Left renal pelvis (tissue), 4 donors: ENCODE measurements around the gene TRDN. TPM values are rescaled to one million over a fixed set of nuclear protein-coding genes. Genes with fewer than 3 reads are reported as not detected.
"Not testable (repeated sequence)": the region's sequence is repeated elsewhere in the genome, so short reads cannot be mapped to it uniquely, and the experiment has no call there.

ENCODE experiments used
- DNase-seq, 4 donors: peaks; one replicate each; pipeline ENCODE4 v3.0.0-alpha.2; 2013; ENCODE audit warnings: low read depth in 4 of 4, low spot score in 3 of 4
- polyA plus RNA-seq, 4 donors: library from polyadenylated mRNA; unstranded; fragments of 120-200 nt; gene quantifications; one replicate each; pipeline ENCODE4 v1.2.1, GENCODE V29; 2013; ENCODE audit not compliant: insufficient read length in 4 of 4

Gene TRDN
- polyA plus RNA-seq, 4 donors = 1.6 to 4.2 (median 2.2) TPM

DNA sequence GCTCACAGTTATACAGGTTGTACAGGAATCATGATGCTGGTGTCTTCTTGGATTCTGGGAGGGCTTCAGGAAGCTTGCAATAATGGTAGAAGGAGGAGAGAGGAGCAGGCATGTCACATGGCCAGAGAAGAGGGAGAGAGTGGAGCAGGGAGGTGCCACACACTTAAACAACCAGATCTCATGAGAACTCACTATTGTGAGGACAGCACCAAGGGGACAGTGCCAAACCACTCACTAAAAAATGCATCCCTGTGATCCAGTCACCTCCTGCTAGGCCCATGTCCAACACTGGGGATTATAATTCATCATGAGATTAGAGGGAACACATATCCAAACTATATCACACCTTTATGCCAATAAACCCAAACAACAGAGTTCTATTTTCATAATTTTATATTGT is 67.2 kb downstream of the TRDN start:
- no peak for DNase-seq

DNA sequence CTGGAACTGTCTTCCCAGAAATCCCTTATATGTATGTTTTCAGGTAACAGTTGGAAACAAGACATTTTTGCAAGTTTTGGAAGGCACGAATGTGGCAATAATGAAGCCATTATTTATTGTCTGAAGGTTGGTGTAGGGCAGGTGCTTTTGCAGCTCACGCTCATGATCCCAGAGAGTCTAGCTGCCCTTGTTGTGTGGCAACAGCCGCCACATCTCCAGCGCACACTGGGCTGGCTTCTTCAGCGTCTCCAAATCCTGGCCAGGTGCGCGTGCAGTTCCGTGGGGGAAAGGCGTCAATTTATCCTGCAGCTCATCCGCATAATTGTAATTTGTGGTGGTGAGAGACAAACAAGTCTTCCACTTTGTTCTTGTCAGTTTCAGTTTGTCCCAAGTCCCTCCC is 71.2 kb downstream of the TRDN start:
- DNase-seq = no peak

DNA sequence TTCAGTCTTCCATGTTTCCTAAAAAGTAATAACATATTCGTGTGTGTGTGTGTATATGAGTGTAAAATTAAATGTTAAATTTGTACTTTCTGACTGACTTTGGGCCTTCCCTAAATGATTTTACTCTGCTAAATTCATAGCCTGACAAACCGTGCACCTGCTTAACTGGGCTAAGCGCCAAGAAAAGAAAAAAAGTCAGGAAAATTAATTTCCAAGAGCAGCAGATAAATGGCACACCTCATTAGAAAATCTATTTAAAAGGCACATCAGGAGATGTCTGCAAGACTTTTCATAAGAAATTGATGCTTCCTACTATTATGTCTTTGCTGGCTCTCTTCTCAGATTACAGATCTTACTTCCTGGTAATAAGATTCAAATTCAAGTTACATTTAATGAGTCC is 72.4 kb downstream of the TRDN start:
- no peak for DNase-seq

DNA sequence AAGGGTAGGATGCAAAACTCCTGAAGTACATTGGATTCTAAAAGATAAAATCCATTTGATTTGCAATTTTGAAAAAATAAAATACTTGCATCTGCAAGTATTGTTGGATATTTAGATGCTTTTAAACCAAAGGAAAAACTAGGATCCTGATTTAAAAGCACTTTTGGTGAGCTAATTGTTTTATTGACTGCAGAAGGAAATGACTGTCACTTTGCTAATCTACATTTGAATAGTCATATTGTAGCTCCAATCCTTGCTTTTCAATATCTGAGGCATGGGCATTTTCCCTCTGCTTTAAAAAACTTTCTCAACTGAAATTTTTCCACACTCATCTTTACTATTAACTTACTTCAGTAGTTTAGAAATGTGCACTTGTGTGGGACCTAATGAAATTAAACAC is 74.1 kb downstream of the TRDN start:
- no peak for DNase-seq

DNA sequence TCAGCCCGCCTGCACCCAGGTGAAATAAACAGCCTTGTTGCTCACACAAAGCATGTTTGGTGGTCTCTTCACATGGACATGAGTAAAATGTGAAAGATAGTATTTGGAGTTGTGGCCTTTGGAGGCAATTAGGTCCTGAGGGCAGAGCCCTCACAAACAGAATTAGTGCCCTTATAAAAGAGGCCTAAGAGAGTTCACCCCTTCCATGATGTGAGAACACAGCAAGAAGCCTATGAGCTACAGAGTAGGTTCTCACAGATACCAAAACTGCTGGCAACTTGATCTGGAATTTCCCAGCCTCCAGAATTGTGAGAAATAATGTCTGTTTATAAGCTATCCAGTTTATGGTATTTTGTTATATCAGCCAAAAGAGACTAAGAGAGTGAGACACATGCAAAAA is 74.5 kb downstream of the TRDN start:
- no peak for DNase-seq

DNA sequence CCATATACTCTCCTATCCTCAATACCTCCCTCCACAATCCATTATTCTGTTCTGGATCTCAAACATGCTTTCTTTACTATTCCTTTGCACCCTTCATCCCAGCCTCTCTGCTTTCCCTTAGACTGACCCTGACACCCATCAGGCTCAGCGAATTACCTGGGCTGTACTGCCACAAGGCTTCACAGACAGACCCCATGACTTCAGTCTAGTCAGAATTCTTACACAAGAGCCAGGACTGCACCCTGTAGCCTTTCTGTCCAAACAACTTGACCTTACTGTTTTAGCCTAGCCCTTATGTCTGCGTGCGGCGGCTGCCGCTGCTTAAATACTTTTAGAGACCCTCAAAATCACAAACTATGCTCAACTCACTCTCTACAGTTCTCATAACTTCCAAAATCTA is 76.9 kb downstream of the TRDN start:
- not testable (repeated sequence) for DNase-seq

DNA sequence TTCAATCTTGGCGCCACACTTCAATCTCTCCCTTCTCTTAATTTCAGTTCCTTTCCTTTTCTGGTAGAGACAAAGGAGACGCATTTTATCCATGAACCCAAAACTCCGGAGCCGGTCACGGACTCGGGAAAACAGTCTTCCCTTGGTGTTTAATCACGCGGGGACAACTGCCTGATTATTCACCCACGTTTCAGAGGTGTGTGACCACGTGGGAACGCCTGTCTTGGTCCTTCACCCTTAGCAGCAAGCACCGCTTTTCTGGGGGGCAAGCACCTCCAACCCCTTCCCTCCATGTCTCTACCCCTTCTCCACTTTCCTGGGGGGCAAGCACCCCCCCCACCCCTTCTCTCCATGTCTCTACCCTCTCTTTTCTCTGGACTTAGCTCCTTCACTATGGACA is 79.3 kb downstream of the TRDN start:
- DNase-seq = not testable (repeated sequence)

DNA sequence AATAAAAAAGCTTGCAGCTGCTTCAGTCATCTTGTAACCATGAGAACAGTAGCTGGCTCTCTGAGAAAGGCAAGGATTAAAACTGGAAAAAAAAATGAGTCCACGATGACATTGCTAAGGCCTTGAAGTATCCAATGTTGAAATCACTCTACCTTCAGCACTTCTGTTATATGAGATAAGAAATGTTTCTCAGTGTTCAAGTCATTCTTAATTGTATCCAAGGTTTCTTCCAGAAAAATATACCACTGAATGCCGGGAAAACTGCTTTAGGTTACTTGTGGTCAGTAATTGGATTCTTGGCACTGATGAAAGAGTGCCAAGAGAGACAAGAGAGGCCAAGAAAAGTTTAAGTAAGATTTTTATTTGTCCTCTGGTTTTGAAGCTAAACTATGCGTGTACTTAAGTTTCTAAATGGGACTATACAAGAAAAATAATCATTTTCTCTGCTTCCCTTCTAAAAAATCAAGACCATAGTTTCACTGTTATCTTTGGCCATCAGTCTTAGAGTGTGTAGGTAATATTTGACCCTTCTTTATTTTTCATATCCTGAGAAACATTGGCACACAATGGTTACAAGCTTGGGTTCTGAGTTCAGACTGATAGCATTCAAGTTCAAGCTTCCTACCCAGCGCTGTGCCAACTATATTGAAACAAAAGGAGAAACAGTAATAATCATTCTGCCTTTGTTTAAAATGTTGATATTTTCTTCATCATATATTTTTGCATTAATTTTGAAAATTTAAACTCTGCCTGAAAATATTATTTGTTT is 84.6 kb downstream of the TRDN start:
- DNase-seq = no peak

DNA sequence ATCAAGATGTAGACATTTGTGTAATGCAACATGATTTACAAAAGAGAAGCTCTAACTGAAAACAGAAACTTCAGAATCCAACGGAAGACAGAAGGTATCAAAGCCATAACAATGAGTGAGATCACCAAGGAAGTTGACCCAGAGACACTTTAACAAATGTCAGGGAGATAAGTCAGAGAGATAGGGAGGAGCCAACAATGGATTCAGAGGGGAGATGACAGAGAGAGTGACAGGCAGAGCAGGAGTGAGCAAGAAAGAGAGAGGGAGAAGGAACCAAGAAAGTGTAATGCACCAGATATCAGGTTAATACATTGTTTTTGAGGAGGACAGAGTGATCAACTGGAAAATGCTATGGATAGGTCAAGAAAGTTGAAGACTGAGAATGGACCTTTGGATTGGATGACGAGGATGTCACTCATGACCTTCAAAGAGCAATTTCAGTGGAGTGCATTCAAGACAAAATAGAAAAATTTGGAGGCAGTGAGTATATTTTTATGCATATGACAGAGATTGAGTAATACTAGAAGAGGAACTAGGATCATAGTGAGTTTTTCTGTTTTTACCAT is 86.6 kb downstream of the TRDN start:
- DNase-seq = no peak

DNA sequence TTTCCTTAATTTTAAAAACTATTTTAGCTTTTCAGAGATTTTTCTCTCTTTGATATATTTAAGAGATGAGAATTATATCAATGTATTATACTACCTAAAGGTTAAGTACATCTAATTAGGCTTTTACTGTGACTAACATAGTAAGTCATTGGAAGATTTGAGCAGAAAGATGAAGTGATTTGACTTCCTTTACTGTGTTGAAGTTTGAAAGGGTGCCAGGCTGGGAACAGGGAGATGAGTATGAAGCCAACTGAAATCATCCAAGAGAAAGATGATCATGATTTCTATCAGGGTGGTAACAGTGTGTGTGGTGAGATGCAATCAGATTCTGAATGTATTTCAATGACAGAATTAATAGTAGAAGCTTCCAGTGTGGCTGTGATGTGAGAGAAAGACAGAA is 87.3 kb downstream of the TRDN start:
- no peak for DNase-seq

DNA sequence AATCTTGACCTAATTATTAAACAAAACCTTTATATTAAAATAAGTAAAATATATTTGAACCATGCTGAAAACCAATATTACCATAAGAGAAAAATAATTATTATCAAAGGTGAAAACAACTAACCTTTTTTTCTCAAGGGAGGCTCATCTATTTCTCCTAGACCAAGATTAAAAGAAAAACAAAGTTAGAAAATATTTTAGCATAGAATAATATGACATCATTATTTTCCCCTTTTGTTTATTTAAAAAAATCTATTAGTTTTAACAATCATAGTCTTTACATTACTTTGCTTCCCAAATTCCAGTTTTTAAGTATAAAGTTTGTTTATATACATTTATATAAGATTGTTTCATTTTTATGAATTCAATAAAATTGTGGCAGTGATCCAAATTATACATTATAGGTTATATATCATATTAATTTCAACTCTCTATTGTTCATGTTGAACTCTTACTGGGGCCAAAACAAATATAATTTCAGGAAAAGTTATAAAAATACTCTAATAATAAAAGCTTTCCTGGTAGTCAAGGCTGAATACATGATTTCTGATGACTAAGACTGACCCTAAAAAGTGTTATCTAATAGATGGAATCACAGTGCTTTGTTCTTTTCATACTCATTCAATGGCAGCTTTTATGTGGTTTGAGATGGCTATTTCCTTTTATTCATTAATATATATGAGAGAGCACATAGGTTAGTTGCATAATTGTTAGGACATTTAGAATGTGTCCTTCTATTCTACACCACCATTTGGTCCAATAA is 89.4 kb downstream of the TRDN start:
- DNase-seq = no peak

DNA sequence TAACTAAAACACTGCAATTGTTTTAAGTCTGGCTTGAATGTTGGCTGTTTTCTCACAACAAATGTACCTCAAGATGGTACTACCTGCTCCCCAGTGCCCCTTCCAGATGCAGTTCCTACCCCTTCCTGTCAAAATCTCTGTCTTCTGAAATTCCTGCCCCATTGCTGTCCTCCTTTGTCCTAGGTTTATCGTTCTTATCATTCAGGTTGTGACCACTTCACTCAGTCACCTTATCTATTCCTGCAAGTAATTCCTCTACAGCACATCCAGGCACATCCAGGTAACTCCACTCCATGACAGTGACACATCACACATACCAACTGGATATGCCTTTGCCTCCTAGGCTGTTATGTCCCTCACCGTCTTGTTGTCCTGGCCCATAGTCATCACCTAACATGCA is 90.2 kb downstream of the TRDN start:
- DNase-seq = no peak

DNA sequence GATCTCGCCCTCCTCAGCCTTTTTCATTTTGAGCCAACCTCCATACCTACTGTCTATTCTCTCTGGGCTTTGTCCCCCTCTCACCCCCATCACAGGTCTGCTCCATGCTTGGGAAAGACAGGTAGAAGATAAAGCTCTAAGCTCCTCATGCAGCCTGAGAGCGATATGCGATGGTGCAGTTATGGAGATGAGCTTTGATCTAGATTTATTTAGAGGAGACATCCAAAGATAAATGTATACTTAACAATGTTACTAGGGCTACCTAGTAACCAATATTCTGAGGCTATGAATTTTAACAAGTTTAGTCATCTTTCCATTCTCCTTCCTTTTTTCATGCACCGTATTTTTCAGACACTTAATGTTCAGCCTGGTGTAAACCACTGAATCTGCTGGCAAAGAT is 95.3 kb downstream of the TRDN start:
- DNase-seq = no peak

DNA sequence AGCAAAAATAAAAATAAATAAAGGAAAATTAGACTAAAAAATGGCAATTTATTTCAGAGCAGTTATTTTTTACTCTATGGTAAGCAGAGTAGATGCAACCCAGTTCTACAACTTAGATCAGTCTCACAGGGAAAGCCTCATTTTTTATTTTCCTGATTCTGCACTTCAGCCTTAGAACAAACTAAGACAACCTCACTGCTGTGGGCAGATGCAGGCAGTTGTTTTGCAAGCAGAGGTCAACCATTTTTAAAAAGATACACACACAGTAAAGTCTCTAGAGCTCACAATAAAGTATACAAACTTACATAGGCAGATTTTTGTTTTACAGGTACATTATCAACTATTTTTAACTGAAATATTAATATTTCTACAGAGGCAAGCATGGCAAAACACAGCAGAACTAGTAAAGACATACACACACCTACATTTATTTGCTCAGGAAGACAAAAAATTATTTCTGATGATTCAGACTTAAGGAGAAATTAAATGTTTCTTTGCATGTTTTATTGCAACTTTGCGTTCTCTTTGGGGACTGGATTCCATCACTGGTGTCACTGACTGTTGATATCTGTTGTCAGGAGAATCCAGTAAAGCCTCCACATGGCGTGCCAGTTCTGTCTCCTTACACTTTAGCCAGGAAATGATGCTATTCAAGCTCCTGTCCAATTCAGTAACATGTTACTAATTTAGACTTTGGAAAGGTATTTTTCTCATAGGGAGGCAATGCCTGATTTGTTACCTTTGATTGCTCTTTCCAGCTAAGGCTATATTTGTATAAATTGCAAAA is 102.7 kb downstream of the TRDN start:
- no peak for DNase-seq

DNA sequence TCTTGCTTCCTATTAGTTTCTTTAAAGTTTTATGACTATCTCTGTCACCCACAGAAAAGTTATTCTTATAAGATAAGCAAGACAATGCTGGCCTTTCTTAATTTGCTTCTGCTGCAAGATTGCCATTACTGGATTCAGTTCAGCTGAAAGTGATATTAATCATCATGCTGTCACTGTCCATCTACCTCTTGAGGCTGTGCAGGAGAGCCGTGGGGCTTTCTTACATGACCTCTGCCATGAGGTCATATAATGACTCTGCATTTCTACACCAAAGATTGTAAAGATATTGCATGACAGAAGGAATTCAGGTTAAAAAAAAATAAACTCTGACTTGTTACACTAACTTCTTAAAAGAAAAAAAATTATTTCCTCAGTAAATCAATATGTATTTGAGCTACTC is 106.9 kb downstream of the TRDN start:
- no peak for DNase-seq

DNA sequence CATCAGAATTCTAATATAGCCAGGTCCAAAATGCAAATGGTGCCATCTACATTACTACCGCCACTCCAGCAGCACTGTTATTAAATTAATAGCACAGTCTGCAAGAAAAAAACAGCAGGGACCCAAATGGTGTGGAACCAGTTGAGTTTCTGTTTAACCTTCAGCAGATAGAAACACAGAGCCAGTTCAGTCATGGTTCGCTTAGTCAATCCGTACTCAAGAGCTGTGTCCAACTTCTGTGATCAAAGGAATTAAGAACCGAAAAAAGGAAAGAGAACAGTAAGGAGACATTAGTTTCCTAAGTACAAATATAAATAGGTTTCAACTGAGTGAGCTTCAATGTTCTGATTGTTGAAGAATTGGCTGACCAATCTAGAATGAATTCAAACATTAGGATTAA is 107.7 kb downstream of the TRDN start:
- peak in 2 of 4 donors; percentile 12 to 36 for DNase-seq

DNA sequence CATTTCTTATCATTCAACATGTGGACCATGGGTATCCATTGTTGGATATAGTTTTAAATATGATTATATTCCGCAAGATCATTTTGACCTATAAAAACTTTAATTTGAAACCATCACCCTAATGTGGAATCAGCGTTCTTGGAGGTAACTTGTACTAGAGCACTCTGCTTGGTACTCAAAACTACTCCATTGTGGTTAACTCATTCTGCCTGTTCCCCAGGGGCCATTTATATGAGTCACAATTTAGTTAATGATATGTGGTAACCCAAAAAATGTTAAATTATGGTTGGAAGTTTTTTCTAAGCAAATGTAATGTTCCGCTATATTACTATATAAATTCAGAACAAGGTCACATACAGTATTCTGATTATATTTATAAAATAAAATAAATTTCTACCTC is 109.3 kb downstream of the TRDN start:
- no peak for DNase-seq

DNA sequence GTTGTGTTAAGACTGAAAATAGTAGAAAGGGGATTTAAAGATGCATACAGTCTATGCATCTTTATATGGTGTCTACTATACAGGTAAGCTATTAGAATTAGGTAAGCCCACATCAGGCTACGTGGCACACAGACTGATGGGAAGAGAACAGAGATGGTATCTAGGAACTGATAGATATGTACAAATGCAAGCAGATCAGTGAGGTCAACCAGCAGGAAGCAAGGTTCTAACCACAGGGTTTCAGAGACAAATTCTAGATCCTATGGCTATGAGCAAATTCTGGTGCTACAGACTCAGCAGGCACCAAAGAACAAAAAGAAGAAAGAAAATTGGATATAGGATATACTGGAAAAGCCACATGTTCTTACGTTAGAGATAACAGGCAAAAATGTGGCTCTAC is 110.6 kb downstream of the TRDN start:
- DNase-seq = no peak

DNA sequence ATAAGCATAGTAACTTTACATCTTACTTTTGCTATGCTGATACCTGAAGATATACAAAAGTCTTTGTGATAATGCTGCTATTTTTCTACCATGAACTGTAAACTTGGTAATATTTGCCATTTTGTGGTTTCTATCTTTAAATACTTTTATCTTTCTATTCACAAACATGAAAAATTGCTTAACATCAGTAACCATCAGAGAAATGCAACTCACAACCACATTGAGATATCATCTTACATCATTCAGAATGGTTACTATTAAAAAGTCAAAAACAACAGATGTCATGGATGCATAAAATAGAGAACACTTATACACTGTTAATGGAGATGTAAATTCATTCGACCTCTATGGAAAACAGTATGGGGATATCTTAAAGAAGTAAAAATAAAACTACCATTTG is 112.0 kb downstream of the TRDN start:
- no peak for DNase-seq

DNA sequence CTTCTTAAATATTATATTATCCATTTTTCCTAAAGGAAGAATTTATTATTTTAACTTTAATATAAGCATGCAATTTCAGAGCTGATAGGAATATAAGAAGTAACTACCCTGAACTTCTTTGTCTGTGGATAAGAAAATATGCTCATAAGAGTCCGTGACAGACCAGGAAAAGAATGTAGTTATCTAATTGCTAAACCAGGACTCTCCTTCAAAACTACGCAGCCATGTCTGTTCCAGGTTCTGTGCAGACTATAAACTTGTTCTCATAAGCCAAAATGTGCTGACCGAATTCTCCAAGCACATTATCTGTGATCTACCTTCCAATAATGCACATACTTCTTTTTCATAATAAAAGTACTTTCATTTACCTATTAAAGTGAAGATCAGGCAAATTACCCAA is 116.5 kb downstream of the TRDN start:
- no peak for DNase-seq

DNA sequence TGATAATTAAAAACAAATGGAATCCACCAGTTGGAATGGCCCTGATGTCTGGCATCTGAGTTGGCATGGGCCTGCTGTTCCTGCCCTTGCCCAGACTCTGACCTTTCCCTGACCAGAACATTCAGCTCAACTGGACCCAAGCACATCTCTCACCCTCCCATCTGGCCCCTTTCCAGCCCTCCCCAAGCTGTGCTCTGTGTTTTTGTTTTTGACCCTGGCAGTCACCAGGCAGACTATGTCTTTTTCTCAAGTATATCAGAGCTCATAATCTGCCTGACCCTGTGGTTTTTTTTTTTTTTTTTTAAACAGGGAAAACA is 117.6 kb downstream of the TRDN start:
- no peak for DNase-seq
